ENCODE data around the gene GNB1. TPM values are rescaled to one million over a fixed set of nuclear protein-coding genes. Genes with fewer than 3 reads are reported as not detected.
A peak's percentile ranks its signal among the peaks of the same experiment; 100 is the strongest.

GNB1 gene
- total and polyA plus RNA-seq, 12 donors, result 79.6 to 482 (median 163) TPM

DNA sequence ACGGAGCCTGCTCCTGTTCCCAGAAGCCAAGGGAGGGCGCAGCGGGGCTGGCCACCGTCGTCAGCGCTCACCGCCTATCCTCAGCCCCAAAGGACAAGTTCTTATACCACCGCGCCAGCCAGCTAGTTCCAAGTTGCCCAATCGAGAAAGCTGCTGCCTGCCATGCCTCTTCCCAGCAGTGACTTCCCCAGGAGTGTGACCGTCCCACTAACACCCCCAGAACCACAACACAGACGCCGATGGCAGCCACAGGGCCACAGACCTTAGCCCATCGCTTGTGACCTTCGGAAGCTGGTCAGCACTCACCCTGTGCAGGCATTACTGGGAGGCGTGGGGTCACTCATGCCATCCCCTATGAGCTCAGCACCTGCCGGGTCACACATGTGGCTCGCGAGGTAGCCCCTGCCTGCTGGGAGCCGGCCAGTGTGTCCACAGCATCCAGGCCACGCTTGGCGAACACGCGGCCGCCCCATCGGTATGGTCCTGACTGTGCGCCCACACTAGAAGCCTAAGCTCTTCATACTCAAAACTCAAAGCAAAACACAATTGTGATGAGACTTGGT lies 132.7 kb downstream of the GNB1 start:
- Histone ChIP-seq H3K36me3 (replicated peaks in 1 of 2) (peaks cover 0 to 84% of the 10 kb centered on the region in 2 donors), H3K27ac (peak overlapping the region in 4 of 5 donors; percentile 71 to 89 (median 82)), H3K9me3 (replicated peaks in 1 of 3) (no peaks in the 10 kb centered on the region), H3K4me3 (no peak overlapping the region), H3K4me1 (replicated peaks in 1 of 2) (peaks cover 17 to 18% of the 10 kb centered on the region in 2 donors), H3K27me3 (no peaks in the 10 kb centered on the region)
- intact Hi-C loops (cut with DNase I), result no loop called here
- peak in 5 of 7 donors; percentile 27 to 56 (median 52) for DNase-seq
- no peak for TF ChIP-seq POLR2A (IDR thresholded peaks at IDR 0.05)
- 85 to 100% (median 89%) methylated on average over 7 to 27 of the region's 27 CpGs for WGBS, 4 donors

GRCh38 chr1:1757422-1758058 lies 133.3 kb downstream of the GNB1 start:
- Histone ChIP-seq H3K4me3 (no peak overlapping the region), H3K27ac (peak overlapping the region in 3 of 5 donors; percentile 78 to 89 (median 85)), H3K27me3 (no peaks in the 10 kb centered on the region), H3K36me3 (replicated peaks in 1 of 2) (peaks cover 0 to 83% of the 10 kb centered on the region in 2 donors), H3K9me3 (replicated peaks in 1 of 3) (no peaks in the 10 kb centered on the region), H3K4me1 (replicated peaks in 1 of 2) (peaks cover 17 to 18% of the 10 kb centered on the region in 2 donors)
- intact Hi-C loops (cut with DNase I), result no loop called here
- peak in 2 of 7 donors; percentile 19 to 21 for DNase-seq
- no peak for TF ChIP-seq POLR2A (IDR thresholded peaks at IDR 0.05)
- no peak for TF ChIP-seq CTCF (IDR thresholded peaks at IDR 0.05)
- 85 to 94% (median 92%) methylated on average over 16 to 25 of the region's 25 CpGs for WGBS, 4 donors

GRCh38 chr1:1756661-1757421 lies 134.0 kb downstream of the GNB1 start:
- H3K36me3 ChIP-seq (replicated peaks in 1 of 2), result peaks cover 0 to 76% of the 10 kb centered on the region in 2 donors
- WGBS, 4 donors, result 89 to 91% (median 91%) methylated on average over 21 to 33 of the region's 33 CpGs
- no peak overlapping the region for H3K4me3 ChIP-seq
- peaks cover 17 to 18% of the 10 kb centered on the region in 2 donors for H3K4me1 ChIP-seq (replicated peaks in 1 of 2)
- intact Hi-C loops (cut with DNase I), result no loop called here
- peak in 2 of 7 donors; percentile 20 to 22 for DNase-seq
- TF ChIP-seq CTCF (IDR thresholded peaks at IDR 0.05) (no peak), POLR2A (IDR thresholded peaks at IDR 0.05) (no peak)
- no peaks in the 10 kb centered on the region for H3K27me3 ChIP-seq
- H3K27ac ChIP-seq, result no peak overlapping the region
- H3K9me3 ChIP-seq (replicated peaks in 1 of 3), result no peaks in the 10 kb centered on the region

DNA sequence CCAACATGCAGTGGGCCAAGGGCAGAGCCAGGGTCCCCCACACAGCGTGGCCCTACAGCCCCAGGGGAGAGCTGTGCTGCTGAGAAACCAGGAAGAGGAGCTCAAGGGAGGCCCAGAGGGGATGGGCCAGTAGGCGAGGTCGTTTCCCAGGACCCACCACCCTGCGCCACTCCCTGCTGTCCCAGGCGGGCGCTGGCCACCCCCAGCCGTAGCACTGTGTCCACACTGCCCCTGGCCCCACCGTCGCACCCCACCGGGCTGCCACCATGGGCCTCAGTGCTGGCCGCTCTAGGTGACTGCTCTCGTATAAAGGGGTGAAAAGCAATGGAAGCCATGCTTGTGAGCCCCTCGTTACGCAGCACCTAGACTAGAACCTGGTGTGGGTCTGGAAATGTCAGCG lies 135.0 kb downstream of the GNB1 start:
- TF ChIP-seq CTCF (IDR thresholded peaks at IDR 0.05) (no peak), POLR2A (IDR thresholded peaks at IDR 0.05) (no peak)
- intact Hi-C loops (cut with DNase I), result no loop called here
- WGBS, 4 donors, result 85 to 100% (median 90%) methylated on average over 3 to 15 of the region's 15 CpGs
- DNase-seq, result peak in 2 of 7 donors; percentile 20 to 21
- H3K4me1 ChIP-seq (replicated peaks in 1 of 2), result peaks cover 17 to 18% of the 10 kb centered on the region in 2 donors
- H3K27ac ChIP-seq, result no peak overlapping the region
- no peaks in the 10 kb centered on the region for H3K27me3 ChIP-seq
- no peak overlapping the region for H3K4me3 ChIP-seq
- no peaks in the 10 kb centered on the region for H3K9me3 ChIP-seq (replicated peaks in 1 of 3)
- H3K36me3 ChIP-seq (replicated peaks in 1 of 2), result peaks cover 0 to 66% of the 10 kb centered on the region in 2 donors

Data from adrenal gland (tissue), 12 donors.